H1 (cell line): ENCODE measurements around the gene TM4SF18. TPM values are rescaled to one million over a fixed set of nuclear protein-coding genes. Genes with fewer than 3 reads are reported as not detected.

ENCODE experiments used
- CTCF ChIA-PET: fragments of 300-600 bp; sonication (Branson Sonifier 250); formaldehyde crosslinking; loops from one replicate; lab custom pipeline; 2021; ENCODE audit not compliant: partially characterized antibody; lab: Charles Lee
- POLR2A ChIA-PET: fragments of 300-600 bp; sonication (Branson Sonifier 250); formaldehyde crosslinking; loops from one replicate; lab custom pipeline; 2021; ENCODE audit warnings: inconsistent platforms; ENCODE audit not compliant: partially characterized antibody; lab: Charles Lee
- DNase-seq, 2 experiments: peaks; one replicate each; pipeline versions ENCODE4 v3.0.0 to v3.0.0-alpha.2; 2010 to 2022; ENCODE audit warnings: low spot score in 2 of 2, low read depth in 1 of 2, mixed read lengths in 1 of 2
- FAIRE-seq: peaks from 2 replicates; lab custom pipeline; 2011; peaks lifted over from hg19 to GRCh38; lab: Jason Lieb, UNC
- H2AFZ ChIP-seq: 2 replicates; pipeline ENCODE4 v1.8.1; 2012; ENCODE audit warnings: low read length, inconsistent platforms
- H2AK5ac ChIP-seq: 2 replicates; pipeline ENCODE4 v1.6.1; 2013; ENCODE audit warnings: low read depth, low read length
- H2BK120ac ChIP-seq: replicated peaks from 2 replicates; pipeline ENCODE3; 2013; ENCODE audit warnings: low read depth, low read length, inconsistent platforms
- H2BK12ac ChIP-seq: 2 replicates; pipeline ENCODE4 v1.6.1; 2013; ENCODE audit warnings: low read depth, low read length
- H2BK15ac ChIP-seq: 2 replicates; pipeline ENCODE4 v1.6.1; 2013; ENCODE audit warnings: low read length
- H2BK20ac ChIP-seq: 2 replicates; pipeline ENCODE4 v1.6.1; 2013; ENCODE audit warnings: low read length
- H2BK5ac ChIP-seq: 2 replicates; pipeline ENCODE4 v1.6.1; 2013; ENCODE audit warnings: low read depth, low read length
- H3K14ac ChIP-seq: 2 replicates; pipeline ENCODE4 v1.6.1; 2013; ENCODE audit warnings: inconsistent platforms; ENCODE audit not compliant: insufficient read length
- H3K18ac ChIP-seq: 2 replicates; pipeline ENCODE4 v1.6.1; 2013; ENCODE audit warnings: low read length; ENCODE audit errors: extremely low read depth
- H3K23ac ChIP-seq: 2 replicates; pipeline ENCODE4 v1.6.1; 2013; ENCODE audit warnings: inconsistent platforms; ENCODE audit not compliant: insufficient read length
- H3K23me2 ChIP-seq: 2 replicates; pipeline ENCODE4 v1.6.1; 2013; ENCODE audit warnings: low read depth, low read length
- H3K27ac ChIP-seq: 2 replicates; pipeline ENCODE4 v1.6.1; 2011; ENCODE audit warnings: low read depth, low read length, inconsistent platforms
- H3K27me3 ChIP-seq, 4 experiments: replicated peaks in 1 of 4; 1 replicate in 1 of 4; 2 replicates in 3 of 4; pipeline versions ENCODE4 v1.6.1 to v1.8.1; 2011 to 2013; ENCODE audit warnings: low read length in 3 of 4, mild to moderate bottlenecking in 3 of 4, inconsistent platforms in 2 of 4, mixed read lengths in 2 of 4, moderate library complexity in 1 of 4; ENCODE audit not compliant: control insufficient read depth in 3 of 4, insufficient read depth in 3 of 4; ENCODE audit errors: extremely low read depth in 1 of 4
- H3K36me3 ChIP-seq, 4 experiments: 2 replicates each; pipeline versions ENCODE4 v1.6.1 to v1.8.1; 2011 to 2013; ENCODE audit warnings: mild to moderate bottlenecking in 4 of 4, low read length in 3 of 4, moderate library complexity in 2 of 4, control low read depth in 1 of 4, inconsistent platforms in 1 of 4; ENCODE audit not compliant: insufficient read depth in 4 of 4, control insufficient read depth in 2 of 4
- H3K4ac ChIP-seq: replicated peaks from 2 replicates; pipeline ENCODE3; 2013; ENCODE audit warnings: low read length, low read depth, mixed read lengths, inconsistent platforms; ENCODE audit not compliant: insufficient read length
- H3K4me1 ChIP-seq, 4 experiments: replicated peaks in 1 of 4; 1 replicate in 1 of 4; 2 replicates in 3 of 4; pipeline versions ENCODE4 v1.6.1 to v1.8.1; 2011 to 2013; ENCODE audit warnings: low read length in 3 of 4, inconsistent platforms in 2 of 4, mixed read lengths in 1 of 4; ENCODE audit not compliant: insufficient read depth in 4 of 4, control insufficient read depth in 3 of 4
- H3K4me2 ChIP-seq, 2 experiments: 2 replicates each; pipeline versions ENCODE4 v1.6.1 to v1.8.1; 2011 to 2013; ENCODE audit warnings: low read depth in 2 of 2, low read length in 2 of 2, control low read depth in 1 of 2, inconsistent platforms in 1 of 2, mild to moderate bottlenecking in 1 of 2; ENCODE audit not compliant: insufficient read depth in 1 of 2
- H3K4me3 ChIP-seq, 4 experiments: fragments of 200-600, 300-600 bp in 1 of 4; sonication (generic), shearing (Covaris generic), sonication (Bioruptor Twin) in 1 of 4; 2 replicates each; pipeline versions ENCODE4 v1.5.1 to v1.8.1; 2011 to 2016; ENCODE audit warnings: low read length in 4 of 4, low read depth in 3 of 4, control low read depth in 2 of 4, inconsistent platforms in 2 of 4, mild to moderate bottlenecking in 2 of 4, mixed read lengths in 1 of 4, moderate library complexity in 1 of 4; ENCODE audit not compliant: insufficient read depth in 2 of 4; ENCODE audit errors: extremely low read depth in 1 of 4
- H3K56ac ChIP-seq: replicated peaks from 2 replicates; pipeline ENCODE3; 2013; ENCODE audit warnings: low read depth, mild to moderate bottlenecking, mixed read lengths, low read length, inconsistent platforms; ENCODE audit not compliant: insufficient read length
- H3K79me1 ChIP-seq: 2 replicates; pipeline ENCODE4 v1.6.1; 2013; ENCODE audit warnings: low read depth, low read length, control low read depth
- H3K79me2 ChIP-seq, 2 experiments: 2 replicates each; pipeline versions ENCODE4 v1.6.1 to v1.8.1; 2012 to 2013; ENCODE audit warnings: low read length in 2 of 2, mild to moderate bottlenecking in 2 of 2, inconsistent platforms in 1 of 2; ENCODE audit not compliant: insufficient read depth in 2 of 2, control insufficient read depth in 1 of 2
- H3K9ac ChIP-seq, 4 experiments: replicated peaks in 1 of 4; 1 replicate in 1 of 4; 2 replicates in 3 of 4; pipeline versions ENCODE4 v1.6.1 to v1.8.1; 2011 to 2013; ENCODE audit warnings: low read depth in 3 of 4, low read length in 3 of 4, control low read depth in 2 of 4, mild to moderate bottlenecking in 2 of 4, moderate library complexity in 2 of 4, inconsistent platforms in 1 of 4; ENCODE audit errors: extremely low read depth in 1 of 4
- H3K9me3 ChIP-seq, 2 experiments: 2 replicates each; pipeline versions ENCODE4 v1.6.1 to v1.8.1; 2012 to 2013; ENCODE audit warnings: mild to moderate bottlenecking in 2 of 2, moderate library complexity in 2 of 2, control low read depth in 1 of 2, inconsistent platforms in 1 of 2, low read depth in 1 of 2, low read length in 1 of 2, mixed read lengths in 1 of 2; ENCODE audit not compliant: insufficient read depth in 2 of 2
- H4K20me1 ChIP-seq, 2 experiments: replicated peaks in 1 of 2; 2 replicates each; pipeline versions ENCODE3 to v1.8.1; 2011 to 2013; ENCODE audit warnings: inconsistent platforms in 2 of 2, low read length in 2 of 2, mild to moderate bottlenecking in 1 of 2; ENCODE audit not compliant: insufficient read depth in 2 of 2, control insufficient read depth in 1 of 2
- H4K5ac ChIP-seq: 2 replicates; pipeline ENCODE4 v1.6.1; 2013; ENCODE audit warnings: low read length, low read depth, mixed read lengths, inconsistent platforms; ENCODE audit not compliant: insufficient read length
- H4K8ac ChIP-seq: 2 replicates; pipeline ENCODE4 v1.8.0; 2013; ENCODE audit warnings: mild to moderate bottlenecking, moderate library complexity, low read length, inconsistent platforms; ENCODE audit not compliant: insufficient read depth; ENCODE audit errors: extremely low read depth
- H4K91ac ChIP-seq: replicated peaks from 2 replicates; pipeline ENCODE3; 2013; ENCODE audit warnings: low read length, mixed read lengths, inconsistent platforms; ENCODE audit not compliant: insufficient read length
- BACH1 ChIP-seq: IDR thresholded peaks from 2 replicates; pipeline ENCODE4 v1.6.1; 2012; ENCODE audit warnings: low read length, improper control_type of control experiment
- EGR1 ChIP-seq: IDR thresholded peaks from 2 replicates; pipeline ENCODE4 v1.6.1; 2011; ENCODE audit warnings: low read depth, low read length, borderline replicate concordance
- POU5F1 ChIP-seq: IDR thresholded peaks from 2 replicates; pipeline ENCODE4 v1.6.1; 2011; ENCODE audit warnings: low read depth, mild to moderate bottlenecking, low read length, moderate library complexity
- RBBP5 ChIP-seq: IDR thresholded peaks from 2 replicates; pipeline ENCODE4 v1.7.1; 2012; ENCODE audit warnings: low read depth, mild to moderate bottlenecking, inconsistent platforms, low read length, moderate library complexity, borderline replicate concordance
- SP2 ChIP-seq: IDR thresholded peaks from 2 replicates; pipeline ENCODE4 v1.6.1; 2012; ENCODE audit warnings: mild to moderate bottlenecking, low read length, inconsistent platforms
- SRF ChIP-seq: IDR thresholded peaks from 2 replicates; pipeline ENCODE4 v1.6.1; 2011; ENCODE audit warnings: mild to moderate bottlenecking, low read depth, low read length, moderate library complexity
- TCF12 ChIP-seq: IDR thresholded peaks from 2 replicates; pipeline ENCODE4 v1.6.1; 2011; ENCODE audit warnings: low read depth, mild to moderate bottlenecking, low read length
- WGBS, 2 experiments: shearing (Covaris generic) in 1 of 2; methylation state at CpG; one replicate each; pipeline versions ENCODE4 v1.1.6 to v1.1.7; 2013 to 2015; ENCODE audit warnings: low lambda C conversion rate in 2 of 2, mixed read lengths in 2 of 2, inconsistent platforms in 1 of 2, low coverage in 1 of 2, missing lambda C conversion rate in 1 of 2; ENCODE audit not compliant: insufficient replicate concordance in 2 of 2, insufficient coverage in 1 of 2, insufficient read length in 1 of 2; ENCODE audit errors: extremely low coverage in 1 of 2, missing lambda C conversion rate in 1 of 2; 5-methylcytosine and 5-hydroxymethylcytosine counted together
- polyA plus RNA-seq, 7 experiments: library from polyadenylated mRNA; depleted of rRNA in 3 of 7; stranded (reverse) in 5 of 7; unstranded in 2 of 7; fragments of >200 nt in 5 of 7; fragments of 200-250 nt in 2 of 7; gene quantifications; 1 replicate in 5 of 7; 2 replicates in 1 of 7; 4 replicates in 1 of 7; pipeline versions ENCODE4 v1.2.1 to v1.2.3, GENCODE V29; 2011 to 2013; ENCODE audit warnings: missing spikeins in 2 of 7, mixed read lengths in 2 of 7
- total RNA-seq: library from RNA; stranded (reverse); fragmentation: NEBNext Ultra II Directional; extraction: Animal tissue kit (Norgen Biotek cat#: 25700); gene quantifications from 2 replicates; pipeline ENCODE4 v1.2.1, GENCODE V29; 2021

Gene TM4SF18
- total and polyA plus RNA-seq, 2 of the 8 experiments (the other 6 are each of a cell fraction or from before 2014, with no cell fraction given), result 2.9 to 13.6 TPM

- DNase-seq, result no peak
- 0 out of 2 replicates have a peak overlapping the region, but pooled peaks have one; percentile 15 for H2AFZ ChIP-seq
- no peak overlapping the region for H2BK5ac ChIP-seq
- no peak overlapping the region for H3K4me3 ChIP-seq
- FAIRE-seq, result no peak
- POLR2A ChIA-PET, result no interaction called here
- no peak overlapping the region for H3K18ac ChIP-seq
- CTCF ChIA-PET, result interaction anchor here (0.8 to 5.2 kb wide), 2 partner anchors 15 to 324 kb away, joined by 5 to 28 read pairs; no protein-coding TSS in a partner anchor
- H3K27ac ChIP-seq, result no peak overlapping the region
- no peak overlapping the region for H3K4ac ChIP-seq
- TF ChIP-seq BACH1 (no peak), SP2 (no peak), TCF12 (no peak), SRF (no peak), EGR1 (no peak), POU5F1 (no peak), RBBP5 (no peak)
- TF ChIP-seq, all 59 proteins: peak for 0
- H3K23ac ChIP-seq, result no peak overlapping the region
- H4K20me1 ChIP-seq, result no peaks in the 10 kb centered on the region
- H2BK12ac ChIP-seq, result no peak overlapping the region
- H3K4me1 ChIP-seq, result no peaks in the 10 kb centered on the region; a peak in 1 of 7 replicates
- no peaks in the 10 kb centered on the region for H3K36me3 ChIP-seq
- no peak overlapping the region for H3K4me2 ChIP-seq
- no peaks in the 10 kb centered on the region for H3K9me3 ChIP-seq
- H3K23me2 ChIP-seq, result no peaks in the 10 kb centered on the region
- H2BK120ac ChIP-seq, result no peak overlapping the region
- H2BK20ac ChIP-seq, result no peak overlapping the region
- WGBS, 2 experiments, result 83% methylated on average over 3 of the region's 3 CpGs; no CpG with 5 or more reads in 1 of the 2 experiments
- H2AK5ac ChIP-seq, result no peak overlapping the region
- H2BK15ac ChIP-seq, result no peak overlapping the region
- H3K56ac ChIP-seq, result no peak overlapping the region
- no peak overlapping the region for H4K8ac ChIP-seq
- no peaks in the 10 kb centered on the region for H3K27me3 ChIP-seq
- no peak overlapping the region for H4K91ac ChIP-seq
- no peak overlapping the region for H3K14ac ChIP-seq
- no peaks in the 10 kb centered on the region for H3K79me1 ChIP-seq
- H4K5ac ChIP-seq, result no peak overlapping the region
- H3K79me2 ChIP-seq, result no peaks in the 10 kb centered on the region
- no peak overlapping the region for H3K9ac ChIP-seq
Observed at GRCh38 chr3:149277331-149277813, 56.1 kb downstream of the TM4SF18 start.
